AG09319 (cell line): Measurements from ENCODE around the gene CPA5.
A peak's percentile ranks its signal among the peaks of the same experiment; 100 is the strongest.

Experiments
- DNase-seq: peaks from one replicate; pipeline ENCODE4 v3.0.0-alpha.2; 2010; ENCODE audit warnings: low read depth; ENCODE audit errors: extremely low read depth
- CTCF ChIP-seq: IDR thresholded peaks from 2 replicates; pipeline ENCODE4 v1.5.1; 2011; ENCODE audit warnings: low read depth, mild to moderate bottlenecking, inconsistent platforms, low read length, moderate library complexity

CPA5 gene

GRCh38 chr7:130400120-130400572, 55.5 kb downstream of the CPA5 start:
- DNase-seq: peak; percentile 95
- TF ChIP-seq CTCF: no peak

- no peak for TF ChIP-seq CTCF
Observed at GRCh38 chr7:130401101-130401500, 56.5 kb downstream of the CPA5 start.

DNA sequence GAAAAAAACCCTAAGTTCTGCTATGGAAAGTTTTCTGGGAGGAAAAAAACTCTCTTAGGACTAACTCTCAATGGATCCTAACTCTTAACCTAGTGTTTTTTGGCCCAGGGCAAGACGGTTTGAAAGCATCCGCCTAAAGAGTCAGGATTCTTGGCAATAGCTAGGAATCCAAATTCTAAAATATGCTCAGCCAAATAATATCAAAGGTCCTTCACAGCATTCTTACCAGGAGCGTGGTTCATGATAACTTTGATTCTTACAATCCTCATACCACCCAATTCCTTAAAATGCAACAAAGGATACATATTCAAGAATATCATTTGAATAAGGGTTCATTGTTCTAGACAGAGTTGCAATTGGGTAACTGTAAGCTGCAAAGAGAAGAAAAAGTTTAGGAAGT, 57.0 kb downstream of the CPA5 start:
- DNase-seq: no peak
- TF ChIP-seq CTCF: no peak

More at GRCh38 chr7:130401101-130401500, 56.5 kb downstream of the CPA5 start:
- DNase-seq: no peak

GRCh38 chr7:130405003-130405402, 60.4 kb downstream of the CPA5 start:
- no peak for DNase-seq
- no peak for TF ChIP-seq CTCF

- no peak for DNase-seq
- TF ChIP-seq CTCF: no peak
Observed at GRCh38 chr7:130409067-130409711, 64.6 kb downstream of the CPA5 start.

DNA sequence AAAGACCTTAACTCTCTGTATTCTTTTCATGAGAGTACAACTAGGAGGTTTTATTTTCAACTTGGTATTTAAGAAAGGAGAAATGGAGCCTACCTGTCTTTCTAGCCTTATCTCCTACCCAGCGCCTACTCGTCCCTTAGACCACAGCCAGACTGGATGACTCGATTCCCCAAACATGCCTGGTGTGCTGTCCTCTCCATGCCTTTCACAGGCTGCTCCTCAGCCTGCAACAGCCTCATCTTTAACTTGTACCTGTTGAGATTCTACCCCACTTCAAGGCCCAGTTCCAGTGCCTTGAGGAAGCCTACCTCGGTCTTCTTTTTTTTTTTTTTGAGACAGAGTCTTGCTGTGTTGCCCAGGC, 65.1 kb downstream of the CPA5 start:
- no peak for DNase-seq
- TF ChIP-seq CTCF: no peak

DNA sequence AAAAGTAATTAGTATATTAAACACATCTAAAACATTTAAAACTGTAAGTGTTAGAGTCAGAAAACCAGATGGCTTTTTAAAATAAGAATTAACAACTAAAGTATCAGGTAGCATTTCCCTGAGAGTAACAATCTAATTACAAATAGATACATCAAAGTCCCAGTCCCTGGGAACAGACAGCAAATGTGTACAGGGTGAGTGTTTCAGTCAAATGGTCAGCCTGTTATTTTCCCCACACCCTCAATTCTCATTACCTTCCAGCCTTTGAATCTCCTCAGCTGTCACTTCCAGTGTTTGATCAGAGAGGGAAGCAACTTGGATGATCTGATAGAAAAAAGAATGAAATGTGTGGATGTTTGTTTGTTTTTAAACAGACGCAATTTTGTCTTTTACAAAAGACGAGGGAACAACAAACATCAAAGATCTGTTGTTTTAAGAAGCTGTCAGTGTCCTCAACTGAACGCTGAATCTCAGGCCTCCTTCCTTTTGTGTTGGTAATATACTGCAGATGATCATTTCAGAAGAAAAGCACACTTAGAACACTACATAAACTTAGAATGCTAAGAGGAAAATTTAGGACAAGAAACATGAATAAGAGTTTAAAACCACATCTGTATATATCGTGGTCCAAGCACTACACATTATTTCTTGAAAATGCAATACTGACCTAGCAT, 66.4 kb downstream of the CPA5 start:
- no peak for TF ChIP-seq CTCF
- DNase-seq: no peak
